ENCODE results near the gene SLX1A.

DNA sequence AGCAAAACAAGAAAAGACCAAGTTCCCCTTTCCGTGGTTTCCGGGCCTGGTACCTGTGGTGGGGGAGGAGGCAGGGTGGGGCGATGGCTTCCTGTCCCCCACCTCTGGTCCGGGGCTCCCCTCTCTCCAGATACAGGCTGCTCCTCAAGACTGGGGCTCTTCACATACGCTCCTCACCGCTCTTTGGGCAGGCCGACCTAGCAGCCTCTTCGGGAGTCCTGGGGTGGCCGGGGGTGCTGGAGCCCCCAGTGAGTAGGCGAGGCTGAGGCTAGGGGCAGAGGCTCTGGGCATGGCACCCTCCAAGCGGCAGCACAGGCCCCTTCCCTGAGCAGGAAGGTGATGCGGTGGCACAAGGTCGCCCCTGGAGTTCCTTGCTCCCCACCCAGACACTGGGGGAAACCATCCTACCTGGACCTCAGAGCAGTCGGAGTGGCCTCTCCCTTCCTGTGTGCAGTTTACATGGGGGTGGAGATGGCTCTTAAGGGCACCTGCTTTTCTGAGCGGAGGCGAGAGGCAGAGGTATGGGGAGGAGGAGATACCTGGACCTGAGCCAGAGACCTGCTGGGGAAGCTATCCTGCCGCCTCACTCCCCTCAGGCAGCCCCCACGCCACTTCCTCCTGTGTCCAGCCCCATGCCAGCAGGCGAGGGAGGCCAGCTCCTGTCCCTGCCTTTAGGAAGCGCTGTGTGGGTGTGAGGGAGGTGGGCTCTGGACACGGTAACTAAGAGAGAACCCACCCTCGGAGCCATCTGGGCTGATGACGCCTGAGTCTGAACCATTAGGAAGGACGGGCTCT is 9.4 kb upstream of the SLX1A start:
- TF ChIP-seq CTCF (IDR thresholded peaks at IDR 0.05; ENCODE audit: low read length) (no peak), EZH2 (optimal IDR thresholded peaks at IDR 0.05; ENCODE audit: low read depth, low read length) (no peak), EZH2phosphoT487 (IDR thresholded peaks at IDR 0.05; ENCODE audit: low read length) (no peak)
